H9 (cell line): ENCODE data around the gene SNTG2. TPM values are rescaled to one million over a fixed set of nuclear protein-coding genes. Genes with fewer than 3 reads are reported as not detected.

Experiments used
- DNase-seq: peaks from one replicate; pipeline ENCODE4 v3.0.0-alpha.2; 2017
- H2AFZ ChIP-seq: one replicate; pipeline ENCODE4 v1.6.1; 2013; ENCODE audit warnings: mild to moderate bottlenecking, low read length, control low read depth, moderate library complexity
- H2AK5ac ChIP-seq: 2 replicates; pipeline ENCODE4 v1.6.1; 2013; ENCODE audit warnings: low read length, control low read depth, mixed read lengths; ENCODE audit not compliant: insufficient read length
- H2BK120ac ChIP-seq: one replicate; pipeline ENCODE4 v1.6.1; 2013; ENCODE audit warnings: low read depth, mild to moderate bottlenecking, low read length, control low read depth, inconsistent platforms; ENCODE audit not compliant: poor library complexity, severe bottlenecking
- H2BK12ac ChIP-seq: 2 replicates; pipeline ENCODE4 v1.6.1; 2013; ENCODE audit warnings: low read length, control low read depth, mixed read lengths, low read depth; ENCODE audit not compliant: insufficient read length
- H2BK15ac ChIP-seq: 2 replicates; pipeline ENCODE4 v1.6.1; 2013; ENCODE audit warnings: low read depth, low read length, control low read depth
- H2BK20ac ChIP-seq: one replicate; pipeline ENCODE4 v1.6.1; 2013; ENCODE audit warnings: low read depth, mild to moderate bottlenecking, low read length, control low read depth, inconsistent platforms; ENCODE audit not compliant: poor library complexity, severe bottlenecking
- H2BK5ac ChIP-seq: 2 replicates; pipeline ENCODE4 v1.6.1; 2013; ENCODE audit warnings: low read length, control low read depth, mixed read lengths; ENCODE audit not compliant: insufficient read length
- H3K14ac ChIP-seq: 2 replicates; pipeline ENCODE4 v1.6.1; 2013; ENCODE audit warnings: low read length, control low read depth; ENCODE audit not compliant: insufficient read depth
- H3K18ac ChIP-seq: 2 replicates; pipeline ENCODE4 v1.6.1; 2013; ENCODE audit warnings: low read depth, mild to moderate bottlenecking, mixed read lengths, low read length, control low read depth; ENCODE audit not compliant: insufficient read length
- H3K23ac ChIP-seq: 2 replicates; pipeline ENCODE4 v1.6.1; 2013; ENCODE audit warnings: low read length, control low read depth, mixed read lengths, low read depth; ENCODE audit not compliant: insufficient read length
- H3K23me2 ChIP-seq: 2 replicates; pipeline ENCODE4 v1.6.1; 2013; ENCODE audit warnings: low read depth, mild to moderate bottlenecking, mixed read lengths, low read length, control low read depth; ENCODE audit not compliant: insufficient read length, poor library complexity, severe bottlenecking
- H3K27ac ChIP-seq: 2 replicates; pipeline ENCODE4 v1.5.1; 2013; ENCODE audit warnings: low read length, control low read depth, mixed read lengths, low read depth; ENCODE audit not compliant: insufficient read length
- H3K27me3 ChIP-seq: 2 replicates; pipeline ENCODE4 v1.6.1; 2013; ENCODE audit warnings: low read length, control low read depth, inconsistent platforms; ENCODE audit not compliant: insufficient read depth
- H3K4ac ChIP-seq: 2 replicates; pipeline ENCODE4 v1.6.1; 2013; ENCODE audit warnings: low read depth, mild to moderate bottlenecking, control low read depth, inconsistent platforms, low read length, moderate library complexity
- H3K4me1 ChIP-seq: 2 replicates; pipeline ENCODE4 v1.6.1; 2013; ENCODE audit warnings: low read length, control low read depth, inconsistent platforms; ENCODE audit not compliant: insufficient read depth
- H3K4me2 ChIP-seq: 2 replicates; pipeline ENCODE4 v1.6.1; 2013; ENCODE audit warnings: low read length, control low read depth, mixed read lengths; ENCODE audit not compliant: insufficient read length, insufficient read depth
- H3K56ac ChIP-seq: 2 replicates; pipeline ENCODE4 v1.6.1; 2013; ENCODE audit warnings: low read depth, mild to moderate bottlenecking, mixed read lengths, low read length, control low read depth; ENCODE audit not compliant: insufficient read length
- H3K79me1 ChIP-seq: 2 replicates; pipeline ENCODE4 v1.6.1; 2013; ENCODE audit warnings: low read depth, mild to moderate bottlenecking, moderate library complexity, low read length, control low read depth, inconsistent platforms; ENCODE audit not compliant: insufficient read depth, poor library complexity, severe bottlenecking
- H3K79me2 ChIP-seq: 2 replicates; pipeline ENCODE4 v1.6.1; 2013; ENCODE audit warnings: low read length, control low read depth, inconsistent platforms; ENCODE audit not compliant: insufficient read depth
- H3K9ac ChIP-seq: 2 replicates; pipeline ENCODE4 v1.6.1; 2013; ENCODE audit warnings: low read length, control low read depth, mixed read lengths; ENCODE audit not compliant: insufficient read length; ENCODE audit errors: extremely low read depth
- H3K9me3 ChIP-seq: one replicate; pipeline ENCODE4 v1.6.1; 2013; ENCODE audit warnings: low read depth, low read length, inconsistent platforms; ENCODE audit not compliant: control insufficient read depth
- H3T11ph ChIP-seq: one replicate; pipeline ENCODE4 v1.6.1; 2013; ENCODE audit warnings: mild to moderate bottlenecking, low read length, control low read depth, inconsistent platforms
- H4K20me1 ChIP-seq: one replicate; pipeline ENCODE4 v1.6.1; 2013; ENCODE audit not compliant: control insufficient read depth, insufficient read length, insufficient read depth
- H4K5ac ChIP-seq: 2 replicates; pipeline ENCODE4 v1.6.1; 2013; ENCODE audit warnings: low read depth, mild to moderate bottlenecking, mixed read lengths, low read length, control low read depth; ENCODE audit not compliant: insufficient read length
- H4K8ac ChIP-seq: replicated peaks from 2 replicates; pipeline ENCODE4 v1.6.1; 2013; ENCODE audit warnings: low read length, control low read depth, mixed read lengths, low read depth; ENCODE audit not compliant: insufficient read length
- H4K91ac ChIP-seq: 2 replicates; pipeline ENCODE4 v1.6.1; 2013; ENCODE audit warnings: low read depth, mild to moderate bottlenecking, moderate library complexity, mixed read lengths, low read length, control low read depth; ENCODE audit not compliant: insufficient read length
- H3K27ac Mint-ChIP-seq, 3 experiments: 2 replicates in 2 of 3; 3 replicates in 1 of 3; pipeline ENCODE4 v1.8.0; 2020 to 2021; ENCODE audit warnings: mixed read lengths in 3 of 3, mild to moderate bottlenecking in 1 of 3, moderate library complexity in 1 of 3
- H3K27me3 Mint-ChIP-seq: 2 replicates; pipeline ENCODE4 v1.8.0; 2021; ENCODE audit warnings: low read depth, mild to moderate bottlenecking, moderate library complexity, mixed read lengths
- H3K36me3 Mint-ChIP-seq, 3 experiments: 2 replicates in 2 of 3; 3 replicates in 1 of 3; pipeline ENCODE4 v1.8.0; 2020 to 2021; ENCODE audit warnings: low read depth in 3 of 3, mixed read lengths in 3 of 3; ENCODE audit not compliant: insufficient read depth in 1 of 3
- H3K4me1 Mint-ChIP-seq, 2 experiments: 2 replicates each; pipeline ENCODE4 v1.8.0; 2020; ENCODE audit warnings: mixed read lengths in 2 of 2
- H3K4me3 Mint-ChIP-seq, 2 experiments: 2 replicates in 1 of 2; 3 replicates in 1 of 2; pipeline ENCODE4 v1.8.0; 2020 to 2021; ENCODE audit warnings: mild to moderate bottlenecking in 2 of 2, mixed read lengths in 2 of 2, moderate library complexity in 1 of 2
- H3K9me3 Mint-ChIP-seq, 2 experiments: 2 replicates in 1 of 2; 3 replicates in 1 of 2; pipeline ENCODE4 v1.8.0; 2020; ENCODE audit warnings: mild to moderate bottlenecking in 2 of 2, mixed read lengths in 2 of 2, moderate library complexity in 1 of 2
- CTCF ChIP-seq: fragments of 200-600 bp; sonication (generic); conservative IDR thresholded peaks from 3 replicates; pipeline ENCODE4 v1.8.0; 2021; ENCODE audit warnings: antibody characterized with exemption, mild to moderate bottlenecking
- WGBS: extraction: QIAGEN DNeasy Blood & Tissue Kit; methylation state at CpG from one replicate; pipeline ENCODE4 v1.1.7; 2013; ENCODE audit warnings: missing lambda C conversion rate, low lambda C conversion rate, mixed read lengths; ENCODE audit not compliant: insufficient read length; ENCODE audit errors: extremely low coverage; 5-methylcytosine and 5-hydroxymethylcytosine counted together
- total RNA-seq: library from RNA; stranded (reverse); gene quantifications from 2 replicates; pipeline ENCODE4 v1.2.1, GENCODE V29; 2021

SNTG2 gene
- total RNA-seq, 1 experiment from 2014 or later: 13.2 TPM

- Histone ChIP-seq H4K91ac (no peak overlapping the region), H2BK20ac (no peak overlapping the region), H3K27ac (no peak overlapping the region), H3K4ac (no peak overlapping the region), H2BK15ac (no peak overlapping the region), H2BK120ac (no peak overlapping the region), H2AK5ac (no peak overlapping the region), H4K8ac (no peak overlapping the region), H3K79me1 (no peaks in the 10 kb centered on the region), H2BK12ac (no peak overlapping the region), H3K23ac (no peak overlapping the region), H3K18ac (no peak overlapping the region), H3K79me2 (no peaks in the 10 kb centered on the region), H3T11ph (no peak overlapping the region), H4K20me1 (peaks cover 3% of the 10 kb centered on the region), H3K56ac (no peak overlapping the region), H4K5ac (no peak overlapping the region), H3K4me2 (no peak overlapping the region), H2BK5ac (no peak overlapping the region), H3K4me1 (peaks cover 3% of the 10 kb centered on the region; the same call in 1 of the 2 replicates), H3K9ac (no peak overlapping the region), H3K14ac (no peak overlapping the region), H3K23me2 (no peaks in the 10 kb centered on the region), H3K27me3 (no peaks in the 10 kb centered on the region), H3K9me3 (no peaks in the 10 kb centered on the region), H2AFZ (no peak overlapping the region)
- H3K9me3 Mint-ChIP-seq: peaks cover 3 to 8% of the 10 kb centered on the region in 2 experiments; a peak in 3 of 5 replicates
- H3K27me3 Mint-ChIP-seq: no peaks in the 10 kb centered on the region
- DNase-seq: no peak
- H3K4me3 Mint-ChIP-seq: no peak overlapping the region
- peak overlapping the region; percentile 3 to 89 (median 19); a peak in 4 of 7 replicates for H3K27ac Mint-ChIP-seq
- no peak for TF ChIP-seq CTCF
- WGBS: no CpG with 5 or more reads among the region's 13 CpGs
- peaks cover 10 to 15% (median 10%) of the 10 kb centered on the region in 3 experiments for H3K36me3 Mint-ChIP-seq
- peaks cover 12 to 21% of the 10 kb centered on the region in 2 experiments for H3K4me1 Mint-ChIP-seq
Measured at GRCh38 chr2:1306014-1306686, 355.5 kb downstream of the SNTG2 start.
